GM23338 (cell line): ENCODE measurements around the gene SAFB. TPM values are rescaled to one million over a fixed set of nuclear protein-coding genes. Genes with fewer than 3 reads are reported as not detected.
A peak's percentile ranks its signal among the peaks of the same experiment; 100 is the strongest.

ENCODE experiments used
- ATAC-seq: fragments of 200-7000 bp; cut with Tn5 transposase; 3 replicates; pipeline ENCODE4 v1.9.1; 2020
- DNase-seq: peaks from one replicate; pipeline ENCODE4 v3.0.0-alpha.2; 2015; ENCODE audit warnings: low spot score
- H2AFZ ChIP-seq: fragments of 200-600 bp; sonication (generic); 2 replicates; pipeline ENCODE4 v1.8.0; 2016; ENCODE audit warnings: antibody characterized with exemption, mild to moderate bottlenecking, moderate library complexity
- H3F3A ChIP-seq: fragments of 200-600 bp; sonication (generic); replicated peaks from 2 replicates; pipeline ENCODE4 v1.8.0; 2017; ENCODE audit warnings: antibody characterized with exemption, mixed run types, low read depth
- H3K27ac ChIP-seq: fragments of 200-600 bp; sonication (generic); 2 replicates; pipeline ENCODE4 v1.6.1; 2016; ENCODE audit warnings: low read depth
- H3K27me3 ChIP-seq: fragments of 200-600 bp; sonication (generic); 2 replicates; pipeline ENCODE4 v1.8.0; 2016; ENCODE audit warnings: mild to moderate bottlenecking, mixed run types, moderate library complexity; ENCODE audit not compliant: insufficient read depth
- H3K36me3 ChIP-seq: fragments of 200-600 bp; sonication (generic); 2 replicates; pipeline ENCODE4 v1.8.0; 2016; ENCODE audit warnings: mild to moderate bottlenecking; ENCODE audit not compliant: insufficient read depth
- H3K4me1 ChIP-seq: fragments of 200-600 bp; sonication (generic); 2 replicates; pipeline ENCODE4 v1.8.0; 2016; ENCODE audit warnings: mild to moderate bottlenecking, moderate library complexity; ENCODE audit not compliant: insufficient read depth
- H3K4me2 ChIP-seq: fragments of 200-600 bp; sonication (generic); 2 replicates; pipeline ENCODE4 v1.7.1; 2017; ENCODE audit warnings: mixed run types
- H3K4me3 ChIP-seq: fragments of 200-600 bp; sonication (generic); 2 replicates; pipeline ENCODE4 v1.6.1; 2016; ENCODE audit warnings: mixed run types
- H3K79me2 ChIP-seq: fragments of 200-600 bp; sonication (generic); replicated peaks from 2 replicates; pipeline ENCODE4 v1.8.0; 2017; ENCODE audit warnings: mild to moderate bottlenecking; ENCODE audit not compliant: insufficient read depth
- H3K9me2 ChIP-seq: fragments of 200-600 bp; sonication (generic); 2 replicates; pipeline ENCODE4 v1.8.0; 2017; ENCODE audit not compliant: insufficient read depth
- H4K20me1 ChIP-seq: fragments of 200-600 bp; sonication (generic); replicated peaks from 2 replicates; pipeline ENCODE4 v1.8.0; 2017; ENCODE audit warnings: mild to moderate bottlenecking; ENCODE audit not compliant: insufficient read depth
- H3K27ac Mint-ChIP-seq: 2 replicates; pipeline ENCODE4 v1.8.0; 2020; ENCODE audit warnings: inconsistent platforms, mild to moderate bottlenecking, moderate library complexity, mixed read lengths
- H3K27me3 Mint-ChIP-seq: 3 replicates; pipeline ENCODE4 v1.8.0; 2022; ENCODE audit warnings: low read depth, mild to moderate bottlenecking, moderate library complexity, mixed read lengths, inconsistent platforms; ENCODE audit not compliant: insufficient read depth, poor library complexity
- H3K36me3 Mint-ChIP-seq: 3 replicates; pipeline ENCODE4 v1.8.0; 2021; ENCODE audit warnings: low read depth, mild to moderate bottlenecking, inconsistent platforms, moderate library complexity, mixed read lengths
- H3K4me1 Mint-ChIP-seq: 3 replicates; pipeline ENCODE4 v1.8.0; 2020; ENCODE audit warnings: mild to moderate bottlenecking, inconsistent platforms, mixed read lengths
- H3K4me3 Mint-ChIP-seq: 3 replicates; pipeline ENCODE4 v1.8.0; 2021; ENCODE audit warnings: moderate library complexity, mild to moderate bottlenecking, inconsistent platforms, mixed read lengths
- H3K9me3 Mint-ChIP-seq: 3 replicates; pipeline ENCODE4 v1.8.0; 2020; ENCODE audit warnings: moderate library complexity, mild to moderate bottlenecking, inconsistent platforms, mixed read lengths
- CREB1 ChIP-seq: fragments of 250-450 bp; sonication (Bioruptor Pico); IDR thresholded peaks from 2 replicates; pipeline ENCODE4 v1.5.0; 2020; ENCODE audit warnings: low read depth, mild to moderate bottlenecking, moderate library complexity
- CTCF ChIP-seq, 2 experiments: fragments of 200-600 bp in 1 of 2; sonication (generic) in 1 of 2; conservative IDR thresholded peaks; 2 replicates each; pipeline versions ENCODE4 v1.5.1 to v1.6.1; 2016 to 2017; ENCODE audit warnings: antibody characterized with exemption in 2 of 2, low read depth in 2 of 2, mild to moderate bottlenecking in 2 of 2, moderate library complexity in 1 of 2
- ETS1 ChIP-seq: IDR thresholded peaks from 2 replicates; pipeline ENCODE4 v1.6.1; 2016; ENCODE audit warnings: antibody characterized with exemption
- EZH2 ChIP-seq: fragments of 200-600 bp; sonication (generic); IDR thresholded peaks from one replicate; pipeline ENCODE4 v1.8.0; 2017; ENCODE audit warnings: antibody characterized with exemption, mild to moderate bottlenecking, low read depth; ENCODE audit not compliant: unreplicated experiment
- EZH2phosphoT487 ChIP-seq: fragments of 200-600 bp; sonication (generic); IDR thresholded peaks from one replicate; pipeline ENCODE4 v1.8.1; 2018; ENCODE audit warnings: antibody characterized with exemption; ENCODE audit not compliant: unreplicated experiment
- JUNB ChIP-seq: IDR thresholded peaks from one replicate; pipeline ENCODE4 v1.6.1; 2016; ENCODE audit warnings: antibody characterized with exemption; ENCODE audit not compliant: unreplicated experiment
- NANOG ChIP-seq: IDR thresholded peaks from 2 replicates; pipeline ENCODE4 v1.6.1; 2016; ENCODE audit warnings: antibody characterized with exemption, borderline replicate concordance
- POLR2AphosphoS5 ChIP-seq: IDR thresholded peaks from 2 replicates; pipeline ENCODE4 v1.6.1; 2016; ENCODE audit warnings: antibody characterized with exemption, low read depth
- REST ChIP-seq: IDR thresholded peaks from one replicate; pipeline ENCODE4 v1.6.1; 2018; ENCODE audit warnings: antibody characterized with exemption; ENCODE audit not compliant: unreplicated experiment
- STAT1 ChIP-seq: IDR thresholded peaks from one replicate; pipeline ENCODE4 v1.6.1; 2016; ENCODE audit warnings: antibody characterized with exemption; ENCODE audit not compliant: unreplicated experiment
- ZNF114 ChIP-seq: fragments of 250-450 bp; sonication (Bioruptor Pico); IDR thresholded peaks from 2 replicates; pipeline ENCODE4 v1.5.0; 2020; ENCODE audit warnings: mild to moderate bottlenecking, moderate library complexity
- ZNF331 ChIP-seq: fragments of 250-450 bp; sonication (Bioruptor Pico); IDR thresholded peaks from 2 replicates; pipeline ENCODE4 v1.5.0; 2020; ENCODE audit warnings: low read depth, mild to moderate bottlenecking, moderate library complexity
- ZNF462 ChIP-seq: fragments of 250-450 bp; sonication (Bioruptor Pico); IDR thresholded peaks from 2 replicates; pipeline ENCODE4 v1.5.0; 2020; ENCODE audit warnings: mild to moderate bottlenecking, moderate library complexity
- polyA plus RNA-seq: library from polyadenylated mRNA; unstranded; fragments of >200 nt; fragmentation: Nextera tagmentation; extraction: Ambion mirVana; gene quantifications from 2 replicates; pipeline ENCODE4 v1.2.1, GENCODE V29; 2016
- total RNA-seq: library from RNA; depleted of rRNA; stranded (reverse); fragments of >200 nt; shearing (Covaris generic); gene quantifications from 2 replicates; pipeline ENCODE4 v1.2.3, GENCODE V29; 2014

Gene SAFB
- total and polyA plus RNA-seq, 2 experiments from 2014 or later: 85.2 to 109 TPM

- H3K4me1 ChIP-seq: no peaks in the 10 kb centered on the region
- no peak overlapping the region for H3K27ac Mint-ChIP-seq
- H4K20me1 ChIP-seq: peaks cover 7% of the 10 kb centered on the region; the same call in 1 of the 2 replicates
- H3K9me2 ChIP-seq: no peaks in the 10 kb centered on the region
- H3K79me2 ChIP-seq: no peaks in the 10 kb centered on the region
- no peak overlapping the region for H3K4me3 Mint-ChIP-seq
- no peak overlapping the region for H2AFZ ChIP-seq
- H3K4me1 Mint-ChIP-seq: no peaks in the 10 kb centered on the region
- no peak for TF ChIP-seq ZNF114 (CRISPR knock-in tag)
- TF ChIP-seq EZH2: no peak
- no peak for TF ChIP-seq NANOG
- no peak for TF ChIP-seq JUNB
- no peak for TF ChIP-seq CTCF (conservative IDR thresholded peaks at IDR 0.05; ENCODE audit: low read depth in 2 of 2)
- TF ChIP-seq REST: no peak
- no peak for TF ChIP-seq CREB1 (CRISPR knock-in tag)
- no peak for TF ChIP-seq ZNF331 (CRISPR knock-in tag)
- no peak for TF ChIP-seq STAT1
- no peak for TF ChIP-seq ZNF462 (CRISPR knock-in tag)
- TF ChIP-seq ETS1: no peak
- TF ChIP-seq POLR2AphosphoS5: no peak
- TF ChIP-seq EZH2phosphoT487: no peak
- H3K4me2 ChIP-seq: no peak overlapping the region
- H3K4me3 ChIP-seq: no peak overlapping the region
- DNase-seq (peak; percentile 0), ATAC-seq (no peak)
- peaks cover 10% of the 10 kb centered on the region; the same call in 1 of the 2 replicates for H3K36me3 ChIP-seq
- no peaks in the 10 kb centered on the region for H3K27me3 ChIP-seq
- peaks cover 9% of the 10 kb centered on the region for H3K9me3 Mint-ChIP-seq
- H3K27ac ChIP-seq: no peak overlapping the region
- H3F3A ChIP-seq: no peaks in the 10 kb centered on the region; the same call in 1 of the 2 replicates
- H3K36me3 Mint-ChIP-seq: peaks cover 83% of the 10 kb centered on the region
- peaks cover 31% of the 10 kb centered on the region for H3K27me3 Mint-ChIP-seq
These were observed 77.7 kb downstream of the SAFB start for GRCh38 chr19:5700455-5701092.
